Measurements from ENCODE around the gene NEBL.
A peak's percentile ranks its signal among the peaks of the same experiment; 100 is the strongest.

Gene NEBL

DNA sequence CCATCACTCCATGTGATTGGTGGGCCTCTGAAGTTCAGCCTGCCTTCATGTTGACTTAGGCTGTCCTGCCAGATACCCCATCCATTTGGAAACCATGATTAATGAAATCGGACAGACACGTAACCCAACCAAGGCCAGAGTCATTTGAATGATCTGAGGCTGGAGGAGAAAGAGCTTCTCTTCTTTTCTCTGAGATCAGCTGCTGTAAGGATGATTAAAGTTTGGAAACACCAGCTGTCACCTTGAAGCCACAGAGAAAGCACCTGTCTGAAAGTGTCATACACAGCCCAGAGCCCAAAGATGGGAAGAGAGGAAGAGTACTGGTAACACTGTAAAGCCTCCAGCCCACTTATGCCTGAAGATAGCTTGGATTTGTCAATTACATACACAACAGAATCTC, 22.9 kb downstream of the NEBL start:
- TF ChIP-seq, protein P1, sequence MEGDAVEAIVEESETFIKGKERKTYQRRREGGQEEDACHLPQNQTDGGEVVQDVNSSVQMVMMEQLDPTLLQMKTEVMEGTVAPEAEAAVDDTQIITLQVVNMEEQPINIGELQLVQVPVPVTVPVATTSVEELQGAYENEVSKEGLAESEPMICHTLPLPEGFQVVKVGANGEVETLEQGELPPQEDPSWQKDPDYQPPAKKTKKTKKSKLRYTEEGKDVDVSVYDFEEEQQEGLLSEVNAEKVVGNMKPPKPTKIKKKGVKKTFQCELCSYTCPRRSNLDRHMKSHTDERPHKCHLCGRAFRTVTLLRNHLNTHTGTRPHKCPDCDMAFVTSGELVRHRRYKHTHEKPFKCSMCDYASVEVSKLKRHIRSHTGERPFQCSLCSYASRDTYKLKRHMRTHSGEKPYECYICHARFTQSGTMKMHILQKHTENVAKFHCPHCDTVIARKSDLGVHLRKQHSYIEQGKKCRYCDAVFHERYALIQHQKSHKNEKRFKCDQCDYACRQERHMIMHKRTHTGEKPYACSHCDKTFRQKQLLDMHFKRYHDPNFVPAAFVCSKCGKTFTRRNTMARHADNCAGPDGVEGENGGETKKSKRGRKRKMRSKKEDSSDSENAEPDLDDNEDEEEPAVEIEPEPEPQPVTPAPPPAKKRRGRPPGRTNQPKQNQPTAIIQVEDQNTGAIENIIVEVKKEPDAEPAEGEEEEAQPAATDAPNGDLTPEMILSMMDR (IDR thresholded peaks at IDR 0.05; ENCODE audit: low read depth, low read length, missing control alignments): no peak
- Histone ChIP-seq H3K27me3 (replicated peaks) (no peaks in the 10 kb centered on the region), H3K36me3 (replicated peaks) (no peaks in the 10 kb centered on the region), H3K27ac (no peak overlapping the region), H3K4me3 (ENCODE audit: low read depth, low read length) (no peak overlapping the region)
- in situ Hi-C loops (cut with HindIII; ENCODE audit: low pct_ligation_motif_present, low sequenced_read_pairs): no loop called here
- DNase-seq: no peak

DNA sequence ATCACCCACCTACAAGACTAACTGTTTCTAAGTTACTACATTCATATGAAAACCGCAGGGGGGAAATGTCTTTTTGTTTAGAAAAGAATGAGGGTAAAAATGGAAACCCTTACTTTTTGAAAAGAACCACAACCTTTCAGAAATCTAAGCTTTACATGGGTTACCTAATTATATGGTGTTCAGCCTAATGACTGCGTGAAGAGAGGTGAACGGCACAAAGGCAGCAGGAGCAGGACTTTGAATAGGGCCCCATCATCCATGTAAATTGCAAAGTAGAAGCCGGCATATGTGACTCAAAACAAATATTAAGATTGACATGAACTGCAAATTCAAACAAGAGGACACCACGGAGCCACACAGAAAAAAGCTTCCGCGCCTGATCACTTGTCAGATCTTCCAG, 25.1 kb downstream of the NEBL start:
- H3K27me3 ChIP-seq (replicated peaks): no peaks in the 10 kb centered on the region
- H3K4me3 ChIP-seq (ENCODE audit: low read depth, low read length): no peak overlapping the region
- TF ChIP-seq, protein P1 (IDR thresholded peaks at IDR 0.05; ENCODE audit: low read depth, low read length, missing control alignments): no peak
- in situ Hi-C loops (cut with HindIII; ENCODE audit: low pct_ligation_motif_present, low sequenced_read_pairs): no loop called here
- no peaks in the 10 kb centered on the region for H3K36me3 ChIP-seq (replicated peaks)
- no peak overlapping the region for H3K27ac ChIP-seq
- no peak for DNase-seq

GRCh38 chr10:20870834-20871233, 26.3 kb downstream of the NEBL start:
- H3K27ac ChIP-seq: no peak overlapping the region
- TF ChIP-seq, protein P1 (IDR thresholded peaks at IDR 0.05; ENCODE audit: low read depth, low read length, missing control alignments): no peak
- no peak overlapping the region for H3K4me3 ChIP-seq (ENCODE audit: low read depth, low read length)
- in situ Hi-C loops (cut with HindIII; ENCODE audit: low pct_ligation_motif_present, low sequenced_read_pairs): no loop called here
- no peaks in the 10 kb centered on the region for H3K27me3 ChIP-seq (replicated peaks)
- H3K36me3 ChIP-seq (replicated peaks): no peaks in the 10 kb centered on the region
- no peak for DNase-seq

DNA sequence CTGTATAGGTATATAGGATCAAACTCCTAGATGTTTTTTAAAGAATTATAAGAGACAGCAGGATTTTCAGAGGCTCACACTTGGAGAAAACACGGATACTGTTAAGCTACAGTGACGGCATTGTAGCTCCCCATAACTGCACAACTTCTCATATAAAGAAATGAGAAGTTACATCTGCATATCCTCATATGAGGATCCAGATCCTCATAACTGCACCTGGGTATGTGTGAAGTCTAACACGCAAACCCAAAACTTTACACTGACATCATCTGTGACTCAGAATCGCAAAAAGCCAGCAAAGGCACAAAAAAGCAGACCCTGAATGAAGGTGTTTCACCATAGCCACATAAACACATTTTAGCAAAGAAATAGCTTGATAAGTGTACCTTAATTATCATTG, 34.1 kb downstream of the NEBL start:
- TF ChIP-seq, protein P1 (IDR thresholded peaks at IDR 0.05; ENCODE audit: low read depth, low read length, missing control alignments): no peak

GRCh38 chr10:20858292-20859124, 38.6 kb downstream of the NEBL start:
- no peak for DNase-seq
- H3K36me3 ChIP-seq (replicated peaks): no peaks in the 10 kb centered on the region
- no peaks in the 10 kb centered on the region for H3K27me3 ChIP-seq (replicated peaks)
- in situ Hi-C loops (cut with HindIII; ENCODE audit: low pct_ligation_motif_present, low sequenced_read_pairs): no loop called here
- TF ChIP-seq, protein P1 (IDR thresholded peaks at IDR 0.05; ENCODE audit: low read depth, low read length, missing control alignments): peak; percentile 32
- H3K27ac ChIP-seq: no peak overlapping the region
- no peak overlapping the region for H3K4me3 ChIP-seq (ENCODE audit: low read depth, low read length)

More for the DNA sequence above, 34.1 kb downstream of the NEBL start:
- no peak for DNase-seq
- Histone ChIP-seq H3K27me3 (replicated peaks) (no peaks in the 10 kb centered on the region), H3K36me3 (replicated peaks) (no peaks in the 10 kb centered on the region), H3K4me3 (ENCODE audit: low read depth, low read length) (no peak overlapping the region), H3K27ac (no peak overlapping the region)
- in situ Hi-C loops (cut with HindIII; ENCODE audit: low pct_ligation_motif_present, low sequenced_read_pairs): no loop called here

- Histone ChIP-seq H3K27me3 (replicated peaks) (no peaks in the 10 kb centered on the region), H3K27ac (no peak overlapping the region), H3K4me3 (ENCODE audit: low read depth, low read length) (no peak overlapping the region), H3K36me3 (replicated peaks) (no peaks in the 10 kb centered on the region)
- in situ Hi-C loops (cut with HindIII; ENCODE audit: low pct_ligation_motif_present, low sequenced_read_pairs): no loop called here
- TF ChIP-seq, protein P1 (IDR thresholded peaks at IDR 0.05; ENCODE audit: low read depth, low read length, missing control alignments): no peak
- DNase-seq: no peak
Measured at GRCh38 chr10:20856484-20856883, 40.6 kb downstream of the NEBL start.

Data from brain microvascular endothelial cell (primary cell).